CD14-positive monocyte (primary cell): ENCODE measurements around the gene PDLIM4. TPM values are rescaled to one million over a fixed set of nuclear protein-coding genes. Genes with fewer than 3 reads are reported as not detected.

Source experiments
- DNase-seq, 3 donors: peaks; one replicate each; pipeline ENCODE4 v3.0.0-alpha.2; 2011 to 2022
- H2AFZ ChIP-seq: 2 replicates; pipeline ENCODE4 v1.6.0; 2012; ENCODE audit warnings: mild to moderate bottlenecking, low read depth, low read length, inconsistent platforms; ENCODE audit not compliant: insufficient read depth, poor library complexity, severe bottlenecking
- H3K27ac ChIP-seq, 2 donors: 1 replicate in 1 of 2; 2 replicates in 1 of 2; pipeline ENCODE4 v1.5.1; 2012 to 2013; ENCODE audit warnings: low read length in 2 of 2, control low read depth in 1 of 2, inconsistent platforms in 1 of 2, low read depth in 1 of 2, mild to moderate bottlenecking in 1 of 2
- H3K27me3 ChIP-seq, 2 donors: one replicate each; pipeline versions ENCODE4 v1.6.0 to v1.6.1; 2011 to 2013; ENCODE audit warnings: low read length in 2 of 2; ENCODE audit not compliant: control insufficient read depth in 2 of 2, insufficient read depth in 2 of 2
- H3K36me3 ChIP-seq, 2 donors: replicated peaks in 1 of 2; 1 replicate in 1 of 2; 2 replicates in 1 of 2; pipeline versions ENCODE4 v1.5.1 to v1.6.1; 2012 to 2013; ENCODE audit warnings: low read length in 2 of 2, control low read depth in 1 of 2, inconsistent platforms in 1 of 2, mild to moderate bottlenecking in 1 of 2; ENCODE audit not compliant: insufficient read depth in 2 of 2, control insufficient read depth in 1 of 2
- H3K4me1 ChIP-seq, 2 donors: 1 replicate in 1 of 2; 2 replicates in 1 of 2; pipeline versions ENCODE4 v1.5.1 to v1.6.1; 2012 to 2013; ENCODE audit warnings: low read length in 2 of 2, control low read depth in 1 of 2, inconsistent platforms in 1 of 2, mild to moderate bottlenecking in 1 of 2, moderate library complexity in 1 of 2; ENCODE audit not compliant: insufficient read depth in 2 of 2, control insufficient read depth in 1 of 2
- H3K4me2 ChIP-seq: replicated peaks from 2 replicates; pipeline ENCODE3; 2012; ENCODE audit warnings: low read length, moderate library complexity, mild to moderate bottlenecking; ENCODE audit not compliant: poor library complexity, severe bottlenecking; ENCODE audit errors: extremely low read depth
- H3K4me3 ChIP-seq, 3 experiments: fragments of 200-600 bp in 1 of 3; sonication (generic) in 1 of 3; replicated peaks in 1 of 3; 1 replicate in 2 of 3; 2 replicates in 1 of 3; pipeline ENCODE4 v1.5.1; 2011 to 2013; ENCODE audit warnings: low read length in 3 of 3, mild to moderate bottlenecking in 3 of 3, control low read depth in 2 of 3, low read depth in 2 of 3, inconsistent platforms in 1 of 3, moderate library complexity in 1 of 3
- H3K79me2 ChIP-seq: 2 replicates; pipeline ENCODE4 v1.6.0; 2012; ENCODE audit warnings: mild to moderate bottlenecking, control low read depth, inconsistent platforms, low read length, moderate library complexity; ENCODE audit not compliant: insufficient read depth
- H3K9ac ChIP-seq: 2 replicates; pipeline ENCODE4 v1.6.0; 2017; ENCODE audit warnings: low read length, mild to moderate bottlenecking; ENCODE audit not compliant: insufficient read depth, poor library complexity, severe bottlenecking
- H3K9me3 ChIP-seq, 2 donors: replicated peaks in 1 of 2; 1 replicate in 1 of 2; 2 replicates in 1 of 2; pipeline versions ENCODE4 v1.5.1 to v1.6.1; 2012 to 2013; ENCODE audit warnings: low read length in 2 of 2, control low read depth in 1 of 2; ENCODE audit not compliant: control insufficient read depth in 1 of 2, insufficient read depth in 1 of 2
- H4K20me1 ChIP-seq: 2 replicates; pipeline ENCODE4 v1.6.0; 2012; ENCODE audit warnings: mild to moderate bottlenecking, low read length, control low read depth, moderate library complexity; ENCODE audit not compliant: insufficient read depth
- H3K27ac Mint-ChIP-seq, 7 donors: one replicate each; pipeline ENCODE4 v1.8.0; 2020; ENCODE audit warnings: mild to moderate bottlenecking in 7 of 7, mixed read lengths in 7 of 7, moderate library complexity in 6 of 7, inconsistent platforms in 2 of 7
- H3K27me3 Mint-ChIP-seq, 3 donors: one replicate each; pipeline ENCODE4 v1.8.0; 2021 to 2022; ENCODE audit warnings: low read depth in 3 of 3, mild to moderate bottlenecking in 3 of 3, mixed read lengths in 3 of 3, moderate library complexity in 3 of 3, inconsistent platforms in 1 of 3
- H3K36me3 Mint-ChIP-seq, 2 donors: one replicate each; pipeline ENCODE4 v1.8.0; 2020; ENCODE audit warnings: mixed read lengths in 2 of 2, inconsistent platforms in 1 of 2, mild to moderate bottlenecking in 1 of 2
- H3K4me1 Mint-ChIP-seq: one replicate; pipeline ENCODE4 v1.8.0; 2020; ENCODE audit warnings: mild to moderate bottlenecking, mixed read lengths
- H3K4me3 Mint-ChIP-seq, 2 donors: one replicate each; pipeline ENCODE4 v1.8.0; 2020; ENCODE audit warnings: mild to moderate bottlenecking in 2 of 2, mixed read lengths in 2 of 2, moderate library complexity in 1 of 2
- H3K9me3 Mint-ChIP-seq, 7 donors: one replicate each; pipeline ENCODE4 v1.8.0; 2020 to 2022; ENCODE audit warnings: mixed read lengths in 7 of 7, mild to moderate bottlenecking in 6 of 7, moderate library complexity in 6 of 7, inconsistent platforms in 2 of 7
- WGBS: methylation state at CpG from one replicate; pipeline ENCODE4 v1.1.5; 2013; ENCODE audit warnings: missing lambda C conversion rate; ENCODE audit not compliant: insufficient coverage; 5-methylcytosine and 5-hydroxymethylcytosine counted together
- intact Hi-C, 2 donors: fragments of 100-400 bp; cut with micrococcal nuclease; formaldehyde crosslinking; loops; one replicate each; pipeline versions ENCODE4 v1.15.0 to v1.15.1; 2023
- polyA plus RNA-seq, 3 donors: library from polyadenylated mRNA; depleted of rRNA in 1 of 3; unstranded in 2 of 3; stranded (reverse) in 1 of 3; fragments of 300-500 nt in 2 of 3; fragments of >200 nt in 1 of 3; fragmentation: Illumina TruSeq in 2 of 3; gene quantifications; 1 replicate in 2 of 3; 2 replicates in 1 of 3; pipeline ENCODE4 v1.2.3, GENCODE V29; 2012 to 2021
- TF ChIP-seq, protein P1 (sequence below): fragments of 200-600 bp; IDR thresholded peaks from one replicate; pipeline ENCODE4 v1.8.0; 2022; ENCODE audit warnings: antibody characterized with exemption, mild to moderate bottlenecking

Gene PDLIM4
- polyA plus RNA-seq, 3 donors, result not detected

DNA sequence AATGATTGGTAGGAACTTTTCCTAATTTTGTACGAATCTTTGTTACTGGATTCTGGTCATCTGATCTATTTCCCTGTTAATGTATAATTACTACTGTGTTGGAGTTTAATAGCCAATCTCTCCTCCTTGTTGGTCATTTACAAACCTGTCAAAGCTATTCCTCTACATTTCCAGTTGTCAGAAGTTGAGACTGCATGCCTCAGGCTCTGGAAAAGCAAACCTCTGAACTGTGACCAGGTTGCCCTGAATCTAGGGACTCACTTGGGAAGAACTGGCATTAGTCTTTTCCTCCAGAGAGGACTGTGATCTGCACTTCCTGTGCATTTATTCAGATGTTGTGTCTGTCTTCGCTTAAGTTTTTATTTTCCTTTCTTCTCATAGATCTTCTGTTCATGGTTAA lies 16.1 kb downstream of the PDLIM4 start:
- Histone ChIP-seq H3K79me2 (no peaks in the 10 kb centered on the region), H3K4me1 (peaks cover 3 to 19% of the 10 kb centered on the region in 2 donors), H3K36me3 (no peaks in the 10 kb centered on the region), H3K9ac (no peak overlapping the region), H3K9me3 (no peaks in the 10 kb centered on the region), H3K27ac (no peak overlapping the region), H2AFZ (no peak overlapping the region), H3K4me2 (no peak overlapping the region), H3K27me3 (no peaks in the 10 kb centered on the region), H4K20me1 (no peaks in the 10 kb centered on the region), H3K4me3 (no peak overlapping the region)
- peaks cover 8 to 16% (median 15%) of the 10 kb centered on the region in 3 donors for H3K27me3 Mint-ChIP-seq
- TF ChIP-seq, protein P1, sequence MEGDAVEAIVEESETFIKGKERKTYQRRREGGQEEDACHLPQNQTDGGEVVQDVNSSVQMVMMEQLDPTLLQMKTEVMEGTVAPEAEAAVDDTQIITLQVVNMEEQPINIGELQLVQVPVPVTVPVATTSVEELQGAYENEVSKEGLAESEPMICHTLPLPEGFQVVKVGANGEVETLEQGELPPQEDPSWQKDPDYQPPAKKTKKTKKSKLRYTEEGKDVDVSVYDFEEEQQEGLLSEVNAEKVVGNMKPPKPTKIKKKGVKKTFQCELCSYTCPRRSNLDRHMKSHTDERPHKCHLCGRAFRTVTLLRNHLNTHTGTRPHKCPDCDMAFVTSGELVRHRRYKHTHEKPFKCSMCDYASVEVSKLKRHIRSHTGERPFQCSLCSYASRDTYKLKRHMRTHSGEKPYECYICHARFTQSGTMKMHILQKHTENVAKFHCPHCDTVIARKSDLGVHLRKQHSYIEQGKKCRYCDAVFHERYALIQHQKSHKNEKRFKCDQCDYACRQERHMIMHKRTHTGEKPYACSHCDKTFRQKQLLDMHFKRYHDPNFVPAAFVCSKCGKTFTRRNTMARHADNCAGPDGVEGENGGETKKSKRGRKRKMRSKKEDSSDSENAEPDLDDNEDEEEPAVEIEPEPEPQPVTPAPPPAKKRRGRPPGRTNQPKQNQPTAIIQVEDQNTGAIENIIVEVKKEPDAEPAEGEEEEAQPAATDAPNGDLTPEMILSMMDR, result no peak
- peaks cover 2% of the 10 kb centered on the region in 2 donors for H3K36me3 Mint-ChIP-seq
- no peak for DNase-seq
- H3K9me3 Mint-ChIP-seq, result no peaks in the 10 kb centered on the region
- WGBS, result no CpG with 5 or more reads among the region's 2 CpGs
- H3K4me1 Mint-ChIP-seq, result peaks cover 22% of the 10 kb centered on the region
- no peak overlapping the region for H3K27ac Mint-ChIP-seq
- H3K4me3 Mint-ChIP-seq, result no peak overlapping the region
- intact Hi-C loops, result loop anchor here (5.0 to 10.0 kb wide), 2 partner anchors 49 to 51 kb away; no protein-coding TSS in a partner anchor

DNA sequence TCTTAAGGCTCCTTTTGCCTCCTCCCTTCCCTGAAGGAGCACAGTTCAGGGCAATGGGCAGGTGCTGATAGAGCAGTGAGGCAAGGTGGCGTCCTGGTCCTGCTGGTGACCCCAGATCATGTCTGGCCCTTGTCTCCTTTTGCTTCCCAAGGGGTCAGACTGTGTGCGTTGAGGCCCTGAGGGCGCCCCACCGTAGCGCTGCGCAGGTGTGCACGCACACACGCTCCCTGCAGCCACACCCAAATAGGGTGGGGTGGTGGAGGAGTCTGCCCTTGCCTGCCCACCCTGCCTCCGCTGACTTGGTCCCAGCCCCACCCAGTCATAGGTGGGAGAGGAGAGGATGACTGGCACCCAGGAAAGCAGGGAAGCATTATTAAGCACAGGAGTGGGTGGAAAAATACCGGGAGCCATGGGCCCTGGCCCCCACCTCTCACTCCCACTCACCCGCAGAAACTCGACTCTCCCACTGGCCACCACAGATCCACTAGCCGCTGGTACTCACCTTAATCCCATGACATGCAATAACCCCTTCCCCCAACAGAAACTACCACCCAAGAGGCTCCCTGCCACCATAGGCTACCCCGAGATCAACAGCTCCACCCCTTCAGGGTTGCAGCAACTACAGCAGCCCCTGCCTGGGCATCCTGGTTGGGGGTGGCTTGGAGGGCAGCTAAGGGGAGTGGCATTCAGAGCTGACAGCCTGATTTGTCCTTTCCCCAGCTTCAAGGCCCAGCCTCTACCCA lies 16.7 kb downstream of the PDLIM4 start:
- TF ChIP-seq, protein P1, result no peak
- Mint-ChIP-seq H3K4me1 (peaks cover 27% of the 10 kb centered on the region), H3K36me3 (peaks cover 2% of the 10 kb centered on the region in 2 donors), H3K4me3 (no peak overlapping the region), H3K27me3 (peaks cover 8 to 16% (median 15%) of the 10 kb centered on the region in 3 donors), H3K27ac (peak overlapping the region in 1 of 7 donors; percentile 32), H3K9me3 (no peaks in the 10 kb centered on the region)
- intact Hi-C loops, result loop anchor here (5.0 to 10.0 kb wide), 2 partner anchors 48 to 51 kb away; no protein-coding TSS in a partner anchor
- H3K27ac ChIP-seq, result no peak overlapping the region
- no peaks in the 10 kb centered on the region for H3K36me3 ChIP-seq
- H3K9ac ChIP-seq, result no peak overlapping the region
- no peak overlapping the region for H3K4me3 ChIP-seq
- no peak overlapping the region for H2AFZ ChIP-seq
- no peak overlapping the region for H3K4me2 ChIP-seq
- DNase-seq, result no peak
- peaks cover 6 to 25% of the 10 kb centered on the region in 2 donors for H3K4me1 ChIP-seq
- H3K79me2 ChIP-seq, result no peaks in the 10 kb centered on the region
- H3K27me3 ChIP-seq, result no peaks in the 10 kb centered on the region
- H3K9me3 ChIP-seq, result no peaks in the 10 kb centered on the region
- no peaks in the 10 kb centered on the region for H4K20me1 ChIP-seq
- 89% methylated on average over 5 of the region's 14 CpGs for WGBS
